Renal cortex interstitium (tissue), 11 donors: ENCODE results near the gene GPR12. TPM values are rescaled to one million over a fixed set of nuclear protein-coding genes. Genes with fewer than 3 reads are reported as not detected.
"Not testable (repeated sequence)": the region's sequence is repeated elsewhere in the genome, so short reads cannot be mapped to it uniquely, and the experiment has no call there.

Source experiments
- DNase-seq, 11 donors: peaks; one replicate each; pipeline ENCODE4 v3.0.0-alpha.2; 2013; ENCODE audit warnings: low read depth in 9 of 11, low spot score in 4 of 11; ENCODE audit errors: extremely low read depth in 1 of 11
- polyA plus RNA-seq, 3 donors: library from polyadenylated mRNA; unstranded; fragments of 120-200 nt; gene quantifications; one replicate each; pipeline ENCODE4 v1.2.1, GENCODE V29; 2013; ENCODE audit not compliant: insufficient read length in 3 of 3

GPR12 gene
- polyA plus RNA-seq, 3 donors, result 0.01 to 0.09 TPM; not detected in 1

GRCh38 chr13:26756961-26757360 is 3.6 kb downstream of the GPR12 start:
- no peak for DNase-seq

- DNase-seq, result no peak
Observed at GRCh38 chr13:26752671-26753070, 7.9 kb downstream of the GPR12 start.

- DNase-seq, result no peak
Observed at GRCh38 chr13:26749905-26750304, 10.7 kb downstream of the GPR12 start.

GRCh38 chr13:26749285-26749684 is 11.3 kb downstream of the GPR12 start:
- DNase-seq, result no peak

- no peak for DNase-seq
Observed at GRCh38 chr13:26747706-26748105, 12.9 kb downstream of the GPR12 start.

GRCh38 chr13:26743971-26744370 is 16.6 kb downstream of the GPR12 start:
- DNase-seq, result no peak

GRCh38 chr13:26742691-26743358 is 17.8 kb downstream of the GPR12 start:
- no peak for DNase-seq

GRCh38 chr13:26735677-26736076 is 24.9 kb downstream of the GPR12 start:
- DNase-seq, result no peak

- DNase-seq, result no peak
Observed at GRCh38 chr13:26727633-26728032, 33.0 kb downstream of the GPR12 start.

GRCh38 chr13:26727122-26727521 is 33.5 kb downstream of the GPR12 start:
- DNase-seq, result no peak

GRCh38 chr13:26726684-26727083 is 33.9 kb downstream of the GPR12 start:
- no peak for DNase-seq

GRCh38 chr13:26723620-26724019 is 37.0 kb downstream of the GPR12 start:
- not testable (repeated sequence) for DNase-seq

- DNase-seq, result no peak
Observed at GRCh38 chr13:26722321-26722720, 38.3 kb downstream of the GPR12 start.

- DNase-seq, result no peak
Observed at GRCh38 chr13:26721251-26722121, 39.1 kb downstream of the GPR12 start.

GRCh38 chr13:26719356-26719945 is 41.1 kb downstream of the GPR12 start:
- no peak for DNase-seq

GRCh38 chr13:26718872-26719271 is 41.7 kb downstream of the GPR12 start:
- DNase-seq, result no peak

GRCh38 chr13:26718146-26718545 is 42.4 kb downstream of the GPR12 start:
- no peak for DNase-seq

GRCh38 chr13:26716984-26717383 is 43.6 kb downstream of the GPR12 start:
- no peak for DNase-seq

GRCh38 chr13:26713341-26713740 is 47.2 kb downstream of the GPR12 start:
- no peak for DNase-seq

- DNase-seq, result no peak
Observed at GRCh38 chr13:26711211-26711610, 49.4 kb downstream of the GPR12 start.
